Activated CD4-positive, alpha-beta T cell treated with anti-CD3 and anti-CD28 coated beads, Interleukin-2, Interleukin-4, amounts not matched to agents 100 ng/mL and 50 ng/mL, durations not matched to agents 16 hours and 8 hours (primary cell): ENCODE results near the gene NXN.
"Not testable (repeated sequence)": the region's sequence is repeated elsewhere in the genome, so short reads cannot be mapped to it uniquely, and the experiment has no call there.

Source experiments
- DNase-seq: peaks from one replicate; pipeline ENCODE4 v3.0.0-alpha.2; 2020; ENCODE audit warnings: low spot score

Gene NXN

DNA sequence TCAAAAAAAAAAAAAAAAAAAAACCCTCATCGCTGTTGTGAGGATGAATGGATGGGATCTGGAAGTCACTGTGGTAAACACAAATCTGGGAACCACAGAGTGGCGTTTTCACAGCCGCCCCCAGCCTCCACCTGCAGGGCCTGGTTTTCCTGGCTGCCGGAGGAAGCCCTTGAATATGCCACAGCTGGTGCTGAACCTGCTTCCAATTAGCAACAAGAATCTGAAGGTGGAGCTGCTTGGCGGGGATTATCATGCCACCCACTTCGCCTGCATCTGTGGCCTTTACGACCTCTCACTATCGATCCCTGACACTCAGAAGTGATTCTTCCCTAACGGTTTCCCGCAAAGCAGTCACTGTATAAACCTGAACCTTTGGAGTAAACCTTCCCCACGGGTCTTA is 181.3 kb downstream of the NXN start:
- DNase-seq, result no peak

DNA sequence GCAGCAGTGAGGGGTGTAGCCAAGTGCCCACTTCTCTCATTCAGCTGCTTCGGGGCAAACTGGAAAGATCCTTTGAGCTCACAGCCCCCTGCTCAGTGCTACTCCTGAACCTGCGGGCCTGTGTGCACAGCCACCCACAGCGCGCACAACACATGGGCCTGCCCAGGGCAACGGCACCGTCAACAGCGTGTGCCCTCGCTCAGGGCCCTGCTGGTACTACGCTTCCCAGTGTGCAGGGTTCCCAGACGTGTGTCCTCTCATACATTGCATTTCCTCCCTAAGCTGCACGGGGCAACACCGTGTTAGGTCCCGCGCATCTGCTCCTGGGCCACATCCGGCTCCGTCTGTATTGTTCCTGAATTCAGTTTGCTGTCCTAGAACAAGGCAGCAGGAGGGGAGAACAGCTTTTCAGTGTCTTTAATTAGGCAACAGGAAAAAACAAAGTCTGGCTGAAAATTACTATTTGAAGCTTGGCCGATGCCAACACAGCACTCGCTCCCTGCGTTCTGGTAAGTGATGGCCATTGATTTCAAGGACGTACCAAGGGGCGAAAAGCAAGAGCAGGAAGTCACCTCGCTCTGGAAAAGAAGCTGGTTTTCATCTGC is 182.2 kb downstream of the NXN start:
- no peak for DNase-seq

DNA sequence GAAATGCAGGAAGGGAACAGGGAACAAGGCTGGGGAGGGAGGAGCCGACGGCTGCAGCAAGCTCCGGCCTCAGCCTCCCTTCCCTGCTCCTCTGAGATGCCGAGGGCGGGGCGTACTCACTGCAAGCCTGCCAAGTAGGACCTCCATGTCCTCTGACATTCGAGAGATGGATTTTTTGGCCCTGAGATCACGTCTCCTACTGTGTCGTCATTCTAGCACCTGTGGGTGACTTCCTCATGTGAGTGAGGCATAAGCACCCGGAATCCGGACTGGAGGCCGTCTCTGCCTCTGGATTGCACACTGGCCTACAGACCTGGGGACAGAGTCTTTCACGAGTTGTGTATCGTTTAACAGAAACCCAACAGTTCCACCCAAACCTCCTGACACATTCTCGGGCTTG is 183.0 kb downstream of the NXN start:
- no peak for DNase-seq

DNA sequence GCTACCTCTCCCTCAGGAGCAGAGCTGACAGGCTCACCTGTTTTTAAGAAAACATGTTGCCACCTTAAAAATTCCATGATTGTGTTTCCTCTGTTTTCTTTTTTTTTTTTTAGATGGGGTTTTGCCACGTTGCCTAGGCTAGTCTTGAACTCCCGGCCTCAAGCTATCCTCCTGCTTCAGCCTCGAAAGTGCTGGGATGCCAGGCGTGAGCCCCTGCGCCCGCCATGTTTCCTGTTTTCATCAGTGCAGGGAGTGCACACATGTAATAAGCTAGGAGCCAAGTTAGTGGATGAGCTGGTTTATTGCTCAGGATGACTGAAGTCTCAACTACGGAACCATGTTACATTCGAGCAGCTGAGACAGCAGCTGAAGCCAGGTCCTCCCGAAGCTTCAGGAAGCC is 183.9 kb downstream of the NXN start:
- DNase-seq, result no peak

DNA sequence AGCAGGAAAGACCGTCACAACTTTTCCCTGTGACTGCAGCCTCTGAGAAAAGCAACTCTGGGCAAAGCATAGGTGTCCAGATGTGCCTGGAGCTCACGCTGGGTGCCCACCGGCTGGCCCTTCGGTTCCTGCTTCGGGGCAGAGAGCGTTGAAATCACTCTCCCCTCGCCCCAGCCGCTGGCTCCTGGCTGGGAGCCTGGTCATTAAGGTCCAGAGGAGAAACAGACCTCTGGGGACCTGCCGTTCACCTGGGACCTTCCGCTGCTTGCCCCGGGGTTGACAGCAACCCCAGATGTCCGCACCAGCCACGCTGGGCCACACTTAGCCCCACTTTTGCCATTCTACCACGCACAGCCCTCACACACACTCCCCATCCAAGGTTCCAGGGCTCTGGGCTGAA is 184.3 kb downstream of the NXN start:
- DNase-seq, result no peak

DNA sequence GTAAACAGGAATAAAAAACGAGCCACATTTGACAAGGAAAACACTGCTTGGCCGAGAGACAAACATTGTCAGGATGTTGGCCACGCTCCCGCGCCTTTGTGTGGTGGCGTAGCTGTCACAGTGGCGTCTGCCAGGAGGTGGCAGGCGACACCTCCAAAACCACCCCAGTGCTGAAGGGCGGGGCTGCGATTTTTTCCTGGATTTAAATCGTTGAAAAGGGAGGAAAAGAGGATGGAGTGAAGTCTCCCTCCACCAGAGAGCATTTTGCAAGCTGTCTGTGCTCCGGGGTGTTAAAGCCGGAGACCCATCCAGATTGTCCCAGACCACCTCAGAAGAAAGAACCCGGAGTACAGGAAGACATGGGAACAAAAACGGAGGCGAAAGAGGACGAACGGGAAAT is 184.7 kb downstream of the NXN start:
- DNase-seq, result peak; percentile 38

DNA sequence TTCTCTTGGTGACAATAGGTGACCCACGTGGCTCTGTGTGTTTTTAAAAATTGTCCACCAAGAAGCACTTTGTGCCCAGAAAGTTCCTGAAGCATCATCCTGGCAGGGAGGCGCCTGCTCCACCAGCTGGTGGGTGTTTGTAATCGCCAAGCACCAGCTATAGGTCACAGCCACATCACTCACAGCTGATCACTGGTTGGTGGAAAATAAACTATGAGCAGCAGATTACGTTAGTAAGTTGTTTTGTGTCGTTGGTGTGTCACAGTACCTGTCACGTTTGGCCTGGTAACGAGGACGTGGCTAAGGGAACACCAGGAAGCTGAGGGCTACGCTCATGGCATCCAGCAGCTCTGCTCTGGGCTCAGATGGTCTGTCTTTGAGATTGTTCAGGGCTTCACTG is 187.3 kb downstream of the NXN start:
- DNase-seq, result no peak

DNA sequence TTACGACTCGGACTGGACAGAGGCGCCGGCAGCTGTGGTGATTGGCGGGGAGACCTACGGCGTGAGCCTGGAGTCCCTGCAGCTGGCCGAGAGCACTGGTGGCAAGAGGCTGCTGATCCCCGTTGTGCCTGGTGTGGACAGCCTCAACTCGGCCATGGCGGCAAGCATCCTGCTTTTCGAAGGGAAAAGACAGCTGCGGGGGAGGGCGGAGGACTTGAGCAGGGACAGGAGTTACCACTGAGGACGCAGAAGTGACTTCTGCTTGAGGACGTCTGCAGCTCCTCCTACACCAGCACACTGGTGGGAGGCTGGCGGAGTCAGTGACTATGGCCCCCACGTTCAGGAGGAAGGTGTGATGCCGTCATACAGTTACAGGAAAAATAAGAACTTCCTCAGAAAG is 187.7 kb downstream of the NXN start:
- no peak for DNase-seq

DNA sequence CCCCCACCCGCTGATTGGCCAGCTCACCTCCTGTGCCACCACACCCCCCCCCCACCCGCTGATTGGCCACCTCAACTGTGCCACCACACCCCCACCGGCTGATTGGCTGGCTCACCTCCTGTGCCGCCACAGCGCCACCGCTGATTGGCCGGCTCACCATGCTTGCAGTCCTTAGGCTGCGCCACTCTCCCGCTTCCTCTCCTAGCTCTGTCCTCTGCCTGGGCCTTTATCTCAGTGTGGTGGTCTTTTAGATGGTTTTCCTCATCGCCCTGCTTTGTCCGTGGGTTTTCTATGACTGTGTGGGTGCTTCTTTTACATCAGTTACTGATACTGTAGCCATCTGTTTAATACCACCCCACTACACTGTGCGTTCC is 188.7 kb downstream of the NXN start:
- DNase-seq, result not testable (repeated sequence)

DNA sequence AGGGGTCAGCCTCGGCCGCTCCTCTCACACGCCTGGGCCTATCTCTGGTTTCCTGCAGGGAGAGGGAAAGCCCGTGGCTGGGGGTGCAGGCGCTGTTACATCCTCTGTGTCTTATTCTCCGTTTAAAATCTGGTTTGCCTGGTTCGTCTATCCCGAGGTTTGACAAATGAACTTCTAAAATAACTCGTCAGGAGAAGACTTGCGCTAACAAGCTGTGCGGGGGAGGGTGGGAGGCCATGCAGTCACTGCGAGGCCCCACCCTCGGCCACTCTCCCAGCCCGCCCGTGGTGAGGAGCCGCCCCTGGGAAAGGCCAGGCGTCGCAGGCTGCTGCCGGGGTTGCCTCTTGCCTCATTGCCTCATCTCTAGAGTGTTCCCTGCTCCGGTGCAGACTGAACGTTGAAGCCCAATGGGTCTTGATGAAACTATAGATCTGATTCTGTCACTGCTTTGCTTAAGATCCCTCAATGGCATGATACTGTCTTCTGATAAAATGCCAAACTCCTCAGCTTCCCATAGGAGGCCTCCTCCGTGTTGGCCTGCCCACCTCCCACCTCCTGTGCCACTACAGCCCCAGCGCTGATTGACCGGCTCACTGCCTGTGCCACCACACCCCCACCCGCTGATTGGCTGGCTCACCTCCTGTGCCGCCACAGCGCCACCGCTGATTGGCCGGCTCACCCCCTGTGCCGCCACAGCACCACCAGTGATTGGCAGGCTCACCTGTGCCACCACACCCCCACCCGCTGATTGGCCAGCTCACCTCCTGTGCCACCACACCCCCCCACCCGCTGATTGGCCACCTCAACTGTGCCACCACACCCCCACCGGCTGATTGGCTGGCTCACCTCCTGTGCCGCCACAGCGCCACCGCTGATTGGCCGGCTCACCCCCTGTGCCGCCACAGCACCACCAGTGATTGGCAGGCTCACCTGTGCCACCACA is 189.4 kb downstream of the NXN start:
- DNase-seq, result not testable (repeated sequence)

DNA sequence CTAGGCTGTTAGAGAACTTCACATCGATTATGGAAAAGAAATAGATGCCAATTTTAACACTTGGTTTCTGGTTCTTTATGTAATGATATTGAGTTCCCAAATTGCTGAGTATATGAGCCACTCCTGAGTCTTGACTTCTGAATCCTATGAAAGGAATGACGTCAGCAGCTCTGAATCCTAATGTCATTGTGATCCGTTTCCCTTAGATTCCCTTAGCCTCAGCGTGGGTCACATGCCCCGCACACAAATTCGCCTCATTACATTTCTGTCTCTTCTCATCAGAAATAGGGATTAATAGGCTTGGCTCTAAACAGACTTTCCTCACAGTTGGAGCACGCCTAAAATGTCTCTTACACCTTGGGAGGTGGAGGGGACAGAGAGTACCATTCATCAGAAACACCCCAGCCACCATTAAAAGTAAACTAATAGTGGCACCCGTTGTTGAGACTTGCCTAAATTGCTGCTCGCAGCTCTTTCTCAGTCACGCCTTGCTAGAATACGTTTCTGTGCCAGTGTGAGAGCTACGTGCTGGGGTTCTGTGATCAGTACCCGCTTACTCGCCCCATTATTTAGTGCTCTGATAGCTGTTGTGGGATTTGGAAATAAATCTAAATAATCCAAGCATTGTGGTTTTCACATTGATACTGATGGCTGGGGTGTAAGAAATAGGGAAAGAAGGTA is 190.3 kb downstream of the NXN start:
- DNase-seq, result no peak

DNA sequence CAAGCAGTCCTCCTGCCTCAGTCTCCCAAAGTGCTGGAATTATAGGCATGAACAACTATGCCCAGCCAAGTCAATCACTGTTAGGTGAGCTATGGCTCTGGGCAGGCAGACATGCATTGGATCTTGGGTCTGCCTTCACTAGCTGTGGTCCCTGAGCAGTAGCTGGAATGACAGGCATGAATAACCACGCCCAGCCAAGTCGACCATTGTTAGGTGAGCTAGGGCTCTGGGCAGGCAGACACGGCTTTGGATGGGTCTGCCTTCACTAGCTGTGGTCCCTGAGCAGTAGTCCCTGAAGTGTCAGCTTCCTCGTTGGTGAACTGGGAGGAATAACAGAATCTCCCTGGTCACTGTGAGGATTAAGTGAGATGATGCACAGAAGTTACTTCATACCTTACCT is 191.0 kb downstream of the NXN start:
- DNase-seq, result no peak

DNA sequence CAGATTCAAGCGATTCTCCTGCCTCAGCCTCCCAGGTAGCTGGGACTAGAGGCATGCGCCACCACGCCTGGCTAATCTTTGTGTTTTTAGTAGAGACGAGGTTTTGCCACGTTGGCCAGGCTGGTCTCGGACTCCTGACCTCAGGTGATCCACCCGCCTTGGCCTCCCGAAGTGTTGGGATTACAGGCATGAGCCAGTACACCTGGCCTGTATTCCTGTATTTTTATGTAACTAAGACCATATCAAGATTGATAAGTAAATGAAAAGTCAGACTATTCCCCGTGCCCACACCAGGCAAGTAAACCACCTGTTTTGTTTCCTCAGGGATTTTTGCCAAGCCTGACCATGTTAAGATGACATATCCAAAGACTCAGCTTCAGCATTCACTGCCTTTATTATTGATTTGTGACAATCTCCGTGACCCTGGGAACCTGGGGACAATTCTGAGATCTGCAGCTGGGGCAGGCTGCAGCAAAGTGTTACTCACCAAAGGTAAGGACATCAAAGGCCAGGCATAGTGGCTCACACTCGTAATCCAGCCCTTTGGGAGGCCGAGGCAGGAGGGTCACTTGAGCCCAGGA is 191.8 kb downstream of the NXN start:
- DNase-seq, result no peak

DNA sequence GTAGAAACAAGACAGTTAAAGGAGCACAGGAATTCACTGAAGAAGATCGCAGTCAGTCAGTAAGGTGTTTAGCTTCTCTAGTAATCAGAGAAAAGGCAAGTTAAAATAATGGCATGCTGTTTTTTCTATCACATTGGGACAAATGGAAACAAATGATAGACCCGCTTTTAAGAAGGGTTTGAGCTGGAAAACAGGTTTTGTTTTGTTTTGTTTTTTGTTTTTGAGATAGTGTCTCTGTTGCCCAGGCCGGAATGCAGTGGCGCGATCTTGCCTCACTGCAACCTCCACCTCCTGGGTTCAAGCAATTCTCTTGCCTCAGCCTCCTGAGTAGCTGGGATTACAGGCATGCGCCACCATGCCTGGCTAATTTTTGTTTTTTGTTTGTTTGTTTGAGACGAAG is 193.7 kb downstream of the NXN start:
- not testable (repeated sequence) for DNase-seq

DNA sequence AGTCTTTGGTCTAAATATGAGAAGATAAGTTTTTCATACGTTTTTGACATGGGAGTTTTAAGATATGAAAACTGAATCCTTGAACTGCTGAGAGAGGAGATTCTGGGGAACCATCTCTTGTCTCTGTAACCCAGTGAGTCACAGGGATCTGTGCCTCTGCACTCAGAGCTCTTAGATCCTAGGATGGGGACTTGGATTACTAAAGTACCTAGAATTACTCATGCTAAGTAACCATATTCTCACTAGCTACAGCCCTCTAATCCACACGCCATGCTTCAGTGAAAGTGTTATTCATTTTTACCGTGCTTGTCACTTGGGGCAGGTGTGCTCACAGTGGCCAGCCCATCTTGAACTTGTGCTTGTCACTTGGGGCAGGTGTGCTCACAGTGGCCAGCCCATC is 195.4 kb downstream of the NXN start:
- no peak for DNase-seq

DNA sequence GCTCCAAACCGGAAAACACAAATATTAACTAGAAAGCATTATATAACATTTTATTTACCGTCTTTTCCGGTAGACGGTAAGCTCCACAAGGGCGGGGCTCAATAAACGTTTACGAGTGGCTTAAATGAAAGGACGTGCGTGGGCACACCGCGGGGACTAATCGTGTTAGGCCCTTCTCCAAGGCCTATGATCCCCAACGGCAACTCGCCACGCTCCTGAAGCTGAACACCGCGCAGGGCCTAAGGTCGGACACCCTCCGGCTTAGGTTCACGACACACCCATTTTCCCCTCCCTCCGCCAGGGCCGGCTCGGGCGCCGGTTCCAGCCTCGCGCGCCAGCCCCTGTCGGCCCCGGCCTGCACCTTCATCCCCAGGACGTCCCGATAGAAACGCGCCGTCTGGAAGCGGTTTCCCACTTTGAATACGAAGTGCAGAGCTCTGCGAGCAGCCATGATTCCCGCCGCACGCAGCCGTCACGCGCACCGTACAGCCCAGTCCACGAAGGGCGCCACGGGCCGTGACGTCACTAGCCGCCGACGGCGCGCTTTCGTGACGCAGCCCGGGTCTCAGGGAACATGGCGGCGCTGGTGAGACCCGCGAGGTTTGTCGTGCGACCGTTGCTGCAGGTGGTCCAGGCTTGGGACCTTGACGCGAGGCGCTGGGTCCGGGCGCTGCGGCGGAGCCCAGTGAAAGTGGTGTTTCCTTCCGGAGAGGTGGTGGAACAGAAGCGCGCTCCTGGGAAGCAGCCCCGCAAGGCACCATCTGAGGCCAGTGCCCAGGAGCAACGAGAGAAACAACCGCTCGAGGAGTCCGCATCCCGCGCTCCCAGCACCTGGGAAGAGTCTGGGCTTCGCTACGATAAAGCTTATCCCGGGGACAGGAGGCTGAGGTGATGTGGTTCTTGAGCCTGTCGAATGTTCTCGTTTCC is 197.5 kb downstream of the NXN start, which contains the start of the genes GLOD4 and MRM3:
Gene GLOD4 (minus strand): TSS at position 476 of the 927 bp plus-strand sequence. CDS start 25 bp downstream, at position 451.
Gene MRM3 (plus strand): TSS at position 549 of the 927 bp plus-strand sequence. CDS start 26 bp downstream, at position 575.
- peak; percentile 93 for DNase-seq

DNA sequence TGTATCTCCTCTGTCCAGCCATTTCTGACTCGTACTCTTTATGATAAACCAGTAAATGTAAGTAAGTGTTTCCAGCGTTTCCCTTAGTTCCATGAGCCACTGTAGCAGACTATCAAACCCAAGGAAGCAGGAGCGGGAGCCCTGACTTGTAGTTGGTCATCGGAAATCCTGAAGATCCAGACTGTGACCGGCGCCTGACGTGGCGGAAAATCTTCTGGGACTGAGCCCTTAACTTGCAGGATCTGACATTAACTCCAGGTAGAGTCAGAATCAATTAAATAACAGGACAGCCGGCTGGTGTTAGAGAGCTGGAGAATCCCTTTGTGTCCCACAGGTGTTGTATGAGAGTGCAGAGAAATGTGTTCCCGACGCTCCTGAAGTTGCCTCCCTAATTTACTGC is 201.5 kb downstream of the NXN start:
- DNase-seq, result no peak

DNA sequence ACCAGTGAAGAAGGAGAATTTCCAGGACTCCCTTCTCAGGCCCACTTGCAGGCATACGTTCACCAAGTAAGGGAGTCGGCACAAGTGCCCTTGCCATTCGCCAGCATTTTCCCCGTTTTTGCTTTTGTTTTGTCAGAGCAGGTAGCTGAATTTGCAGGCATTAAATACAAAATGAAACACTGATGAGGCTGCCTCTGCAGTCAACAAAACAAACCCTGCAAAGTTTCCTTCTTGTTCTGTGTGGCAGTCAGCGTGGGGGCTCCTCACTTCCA is 205.3 kb downstream of the NXN start:
- DNase-seq, result no peak

DNA sequence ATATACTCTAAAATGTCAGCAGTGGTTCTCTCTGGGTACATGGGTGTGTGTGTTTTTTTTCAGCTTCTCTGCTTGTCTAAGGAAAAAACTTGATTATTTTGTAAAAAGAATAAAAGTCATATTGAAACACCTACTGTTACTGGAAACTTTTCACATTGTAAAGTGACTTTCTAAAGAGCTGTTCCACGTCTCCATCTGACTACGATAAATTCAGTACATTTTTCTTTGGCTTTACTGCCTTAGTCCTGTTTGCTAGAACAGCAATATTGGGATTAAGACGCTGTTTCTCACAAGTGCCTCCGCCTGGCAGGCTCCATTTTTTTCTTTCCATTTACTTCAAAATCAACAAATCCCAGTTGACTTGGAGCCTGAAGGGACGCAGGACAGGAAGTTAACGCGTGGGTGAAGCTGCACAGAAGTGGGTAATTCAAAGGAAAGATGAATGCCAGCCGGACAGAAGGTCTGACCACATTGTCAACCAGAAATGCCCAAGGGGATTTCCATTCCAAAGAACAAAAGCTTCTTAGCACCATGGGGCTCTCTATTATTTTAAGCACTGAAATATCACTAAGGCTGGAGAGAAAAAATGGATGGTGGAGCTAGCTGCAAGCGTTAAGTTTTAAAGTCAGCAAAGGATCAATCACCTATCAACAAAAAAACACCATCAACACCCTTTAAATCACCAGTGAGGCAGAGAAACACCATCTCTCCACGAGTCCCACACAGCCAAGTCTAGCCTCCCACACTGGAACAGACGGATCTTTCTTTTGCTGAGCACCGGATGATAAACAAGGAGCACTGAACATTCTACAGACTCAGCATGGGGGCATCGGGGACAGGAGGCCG is 205.9 kb downstream of the NXN start:
- peak; percentile 40 for DNase-seq

DNA sequence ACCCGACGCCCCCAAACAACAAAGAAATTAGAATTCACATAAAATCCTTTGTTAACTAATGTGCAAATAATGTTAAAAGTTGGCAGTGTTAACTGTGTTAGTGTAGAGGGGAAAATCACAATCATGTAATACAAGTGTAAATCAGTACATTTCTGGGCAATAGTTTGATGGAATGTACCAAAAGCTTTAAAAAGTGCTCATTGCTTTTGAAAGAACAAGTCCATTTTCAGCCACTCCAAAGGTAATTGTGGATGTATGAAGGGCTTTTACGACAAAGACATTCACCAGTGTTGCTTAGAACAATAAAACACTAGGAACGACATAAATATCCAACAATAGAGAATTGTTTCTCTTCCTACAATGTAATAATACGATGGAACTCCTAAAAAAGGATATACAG is 206.6 kb downstream of the NXN start:
- no peak for DNase-seq

DNA sequence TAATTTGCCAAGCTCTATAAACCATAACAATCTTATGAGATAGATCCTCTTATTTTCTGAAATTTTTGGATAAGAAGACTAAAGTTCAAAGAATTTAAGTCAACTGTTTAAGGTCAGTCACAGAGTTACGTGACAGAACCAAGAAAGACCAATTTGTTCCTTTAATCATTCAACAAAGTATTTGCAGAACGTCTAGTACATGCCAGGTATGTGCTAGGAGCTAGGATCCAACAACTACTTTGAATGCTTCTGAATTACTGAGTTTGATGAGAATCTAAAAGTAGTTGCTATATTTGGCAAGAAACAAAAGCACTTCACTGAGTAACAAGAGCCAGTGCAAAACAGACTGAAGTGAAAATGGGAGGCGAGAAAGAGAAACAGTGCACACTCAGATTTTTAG is 212.5 kb downstream of the NXN start:
- no peak for DNase-seq
